ENCODE results near the gene MRPL14. TPM values are rescaled to one million over a fixed set of nuclear protein-coding genes. Genes with fewer than 3 reads are reported as not detected.

The MRPL14 gene
- total and polyA plus RNA-seq, 9 of the 15 experiments (the other 6 are each of a cell fraction or from before 2014, with no cell fraction given), result 126 to 424 (median 165) TPM

DNA sequence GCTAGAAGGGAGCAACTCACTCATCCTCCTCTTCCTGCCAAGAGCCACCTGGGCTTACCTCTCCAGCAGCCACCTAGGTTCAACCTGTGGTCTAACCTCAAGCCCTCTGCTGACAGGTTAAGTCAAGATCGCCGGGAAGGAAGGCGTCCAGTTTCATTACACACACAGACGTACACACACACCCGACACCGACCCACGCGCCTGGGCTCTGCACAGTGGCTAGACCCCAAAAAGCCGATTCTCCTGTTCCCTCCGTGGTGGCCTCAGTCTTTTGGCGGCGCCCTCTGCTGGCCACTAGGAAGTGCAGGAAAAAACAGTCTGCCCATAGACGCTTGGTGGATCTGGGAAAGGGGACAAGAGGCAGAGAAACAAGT is 52.8 kb downstream of the MRPL14 start (continued):
- TF ChIP-seq, protein P1, sequence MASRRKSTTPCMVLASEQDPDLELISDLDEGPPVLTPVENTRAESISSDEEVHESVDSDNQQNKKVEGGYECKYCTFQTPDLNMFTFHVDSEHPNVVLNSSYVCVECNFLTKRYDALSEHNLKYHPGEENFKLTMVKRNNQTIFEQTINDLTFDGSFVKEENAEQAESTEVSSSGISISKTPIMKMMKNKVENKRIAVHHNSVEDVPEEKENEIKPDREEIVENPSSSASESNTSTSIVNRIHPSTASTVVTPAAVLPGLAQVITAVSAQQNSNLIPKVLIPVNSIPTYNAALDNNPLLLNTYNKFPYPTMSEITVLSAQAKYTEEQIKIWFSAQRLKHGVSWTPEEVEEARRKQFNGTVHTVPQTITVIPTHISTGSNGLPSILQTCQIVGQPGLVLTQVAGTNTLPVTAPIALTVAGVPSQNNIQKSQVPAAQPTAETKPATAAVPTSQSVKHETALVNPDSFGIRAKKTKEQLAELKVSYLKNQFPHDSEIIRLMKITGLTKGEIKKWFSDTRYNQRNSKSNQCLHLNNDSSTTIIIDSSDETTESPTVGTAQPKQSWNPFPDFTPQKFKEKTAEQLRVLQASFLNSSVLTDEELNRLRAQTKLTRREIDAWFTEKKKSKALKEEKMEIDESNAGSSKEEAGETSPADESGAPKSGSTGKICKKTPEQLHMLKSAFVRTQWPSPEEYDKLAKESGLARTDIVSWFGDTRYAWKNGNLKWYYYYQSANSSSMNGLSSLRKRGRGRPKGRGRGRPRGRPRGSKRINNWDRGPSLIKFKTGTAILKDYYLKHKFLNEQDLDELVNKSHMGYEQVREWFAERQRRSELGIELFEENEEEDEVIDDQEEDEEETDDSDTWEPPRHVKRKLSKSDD (conservative IDR thresholded peaks at IDR 0.05; ENCODE audit: low read length), result no peak
- TF ChIP-seq ARID2 (IDR thresholded peaks at IDR 0.05) (peak; percentile 83), L3MBTL2 (IDR thresholded peaks at IDR 0.05) (peak; percentile 75), FOXK2 (conservative IDR thresholded peaks at IDR 0.05 in 1 of 2, IDR thresholded peaks at IDR 0.05 in 1 of 2; ENCODE audit: low read depth in 2 of 2) (peak; percentile 62 to 64), GATAD2B (IDR thresholded peaks at IDR 0.05; ENCODE audit: borderline replicate concordance) (no peak; the same call in 1 of the 2 replicates), POLR2A (conservative IDR thresholded peaks at IDR 0.05) (no peak), ZNF408 (CRISPR knock-in tag; IDR thresholded peaks at IDR 0.05; ENCODE audit: low read depth) (no peak), UBTF (IDR thresholded peaks at IDR 0.05; ENCODE audit: borderline replicate concordance in 1 of 2, low read depth in 2 of 2, low read length in 2 of 2) (peak; percentile 34 to 77; a peak in 1 of 4 replicates), C11orf30 (IDR thresholded peaks at IDR 0.05; ENCODE audit: low read depth) (no peak), LCOR (CRISPR knock-in tag; IDR thresholded peaks at IDR 0.05) (peak; percentile 96), POLR2H (tag; IDR thresholded peaks at IDR 0.05; ENCODE audit: low read depth) (no peak), ZNF146 (CRISPR knock-in tag; IDR thresholded peaks at IDR 0.05; ENCODE audit: unreplicated experiment) (no peak), SRSF1 (IDR thresholded peaks at IDR 0.05; ENCODE audit: low read depth, low read length) (no peak), MYBL2 (IDR thresholded peaks at IDR 0.05; ENCODE audit: low read depth) (no peak), MYBL2 (CRISPR knock-in tag; IDR thresholded peaks at IDR 0.05; ENCODE audit: borderline replicate concordance) (no peak), ZNF24 (IDR thresholded peaks at IDR 0.05) (peak; percentile 41; the same call in 1 of the 2 replicates), PRPF4 (IDR thresholded peaks at IDR 0.05; ENCODE audit: insufficient read depth, low read depth, low read length, poor library complexity, severe bottlenecking) (no peak), RFX5 (IDR thresholded peaks at IDR 0.05; ENCODE audit: low read depth, low read length) (no peak), KLF16 (IDR thresholded peaks at IDR 0.05) (0 out of 2 replicates have a peak, but pooled peaks have one; percentile 56), MYNN (IDR thresholded peaks at IDR 0.05) (peak; percentile 78; the same call in 1 of the 2 replicates), MYNN (CRISPR knock-in tag; IDR thresholded peaks at IDR 0.05) (no peak), ZNF282 (CRISPR knock-in tag; IDR thresholded peaks at IDR 0.05) (no peak), BRD4 (IDR thresholded peaks at IDR 0.05) (no peak), ZNF197 (CRISPR knock-in tag; IDR thresholded peaks at IDR 0.05; ENCODE audit: low read depth) (no peak), SAP30 (IDR thresholded peaks at IDR 0.05; ENCODE audit: borderline replicate concordance, insufficient read depth, low read depth, low read length, poor library complexity, severe bottlenecking) (no peak), CAMTA2 (CRISPR knock-in tag; conservative IDR thresholded peaks at IDR 0.05) (no peak)
- TF ChIP-seq, protein P2, sequence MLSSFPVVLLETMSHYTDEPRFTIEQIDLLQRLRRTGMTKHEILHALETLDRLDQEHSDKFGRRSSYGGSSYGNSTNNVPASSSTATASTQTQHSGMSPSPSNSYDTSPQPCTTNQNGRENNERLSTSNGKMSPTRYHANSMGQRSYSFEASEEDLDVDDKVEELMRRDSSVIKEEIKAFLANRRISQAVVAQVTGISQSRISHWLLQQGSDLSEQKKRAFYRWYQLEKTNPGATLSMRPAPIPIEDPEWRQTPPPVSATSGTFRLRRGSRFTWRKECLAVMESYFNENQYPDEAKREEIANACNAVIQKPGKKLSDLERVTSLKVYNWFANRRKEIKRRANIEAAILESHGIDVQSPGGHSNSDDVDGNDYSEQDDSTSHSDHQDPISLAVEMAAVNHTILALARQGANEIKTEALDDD (IDR thresholded peaks at IDR 0.05), result no peak

Data from K562 (cell line).